Panc1 (cell line): Measurements from ENCODE around the gene PPM1F. TPM values are rescaled to one million over a fixed set of nuclear protein-coding genes. Genes with fewer than 3 reads are reported as not detected.

Experiments
- ATAC-seq: fragments of 200-7000 bp; cut with Tn5 transposase; 2 replicates; pipeline ENCODE4 v1.9.1; 2020; ENCODE audit warnings: mild to moderate bottlenecking, moderate library complexity
- BruUV-seq: library from RNA; stranded (reverse); fragments of 400-500 nt; replicated peaks from 2 replicates; lab custom pipeline; 2021; lab: Mats Ljungman, UMichigan
- CTCF ChIA-PET: fragments of 300-600 bp; sonication (Branson Sonifier 250); formaldehyde crosslinking; loops from one replicate; lab custom pipeline; 2022; ENCODE audit warnings: antibody characterized with exemption; lab: Charles Lee
- POLR2A ChIA-PET: fragments of 300-600 bp; sonication (Branson Sonifier 250); formaldehyde crosslinking; loops from one replicate; lab custom pipeline; 2022; ENCODE audit warnings: antibody characterized with exemption; lab: Charles Lee
- DNase-seq: peaks from one replicate; pipeline ENCODE4 v3.0.0-alpha.2; 2010; ENCODE audit warnings: low read depth, low spot score
- H3K27ac ChIP-seq: 2 replicates; pipeline ENCODE4 v1.5.1; 2011; ENCODE audit warnings: mild to moderate bottlenecking, low read length, inconsistent platforms
- H3K27me3 ChIP-seq: fragments of 200-500 bp; sonication (Bioruptor generic); 2 replicates; pipeline ENCODE4 v1.6.0; 2014; ENCODE audit warnings: low read length, inconsistent platforms; ENCODE audit not compliant: control insufficient read depth, insufficient read depth
- H3K36me3 ChIP-seq: fragments of 200-500 bp; sonication (Bioruptor generic); 2 replicates; pipeline ENCODE4 v1.5.1; 2014; ENCODE audit warnings: inconsistent platforms, mild to moderate bottlenecking, low read length, moderate library complexity; ENCODE audit not compliant: control insufficient read depth, insufficient read depth
- H3K4me1 ChIP-seq: 2 replicates; pipeline ENCODE4 v1.5.1; 2011; ENCODE audit warnings: inconsistent platforms, mild to moderate bottlenecking, low read length, moderate library complexity; ENCODE audit not compliant: control insufficient read depth, insufficient read depth
- H3K4me3 ChIP-seq, 2 experiments: 2 replicates each; pipeline ENCODE4 v1.5.1; 2011 to 2012; ENCODE audit warnings: low read depth in 2 of 2, low read length in 2 of 2, mild to moderate bottlenecking in 2 of 2, inconsistent platforms in 1 of 2, moderate library complexity in 1 of 2
- H3K9me3 ChIP-seq: fragments of 200-500 bp; sonication (Bioruptor generic); 2 replicates; pipeline ENCODE4 v1.5.1; 2014; ENCODE audit warnings: low read depth, mild to moderate bottlenecking, inconsistent platforms, low read length, moderate library complexity; ENCODE audit not compliant: control insufficient read depth, insufficient read depth
- CTCF ChIP-seq: fragments of 450-650 bp; IDR thresholded peaks from 2 replicates; pipeline ENCODE4 v1.5.1; 2017; ENCODE audit warnings: mild to moderate bottlenecking
- POLR2AphosphoS5 ChIP-seq: IDR thresholded peaks from 2 replicates; pipeline ENCODE4 v1.6.1; 2012; ENCODE audit warnings: mild to moderate bottlenecking, low read depth, low read length, moderate library complexity
- REST ChIP-seq, 2 experiments: IDR thresholded peaks; 2 replicates each; pipeline ENCODE4 v1.6.1; 2011 to 2012; ENCODE audit warnings: low read depth in 2 of 2, control low read depth in 1 of 2, low read length in 1 of 2, mild to moderate bottlenecking in 1 of 2, moderate library complexity in 1 of 2; ENCODE audit not compliant: insufficient read depth in 1 of 2
- SIN3A ChIP-seq: IDR thresholded peaks from 2 replicates; pipeline ENCODE4 v1.6.1; 2012; ENCODE audit warnings: low read depth, mild to moderate bottlenecking, low read length, moderate library complexity, borderline replicate concordance; ENCODE audit not compliant: insufficient read depth
- TCF7L2 ChIP-seq: IDR thresholded peaks from 2 replicates; pipeline ENCODE4 v1.6.1; 2011; ENCODE audit warnings: mild to moderate bottlenecking, low read depth, low read length, inconsistent platforms
- in situ Hi-C: cut with HindIII; loops from 2 replicates; pipeline ENCODE4 v1.10.0; 2016; ENCODE audit warnings: low sequenced_read_pairs, low pct_unique_long_range_greater_than_20kb
- intact Hi-C: fragments of 100-400 bp; cut with micrococcal nuclease; formaldehyde crosslinking; loops from one replicate; pipeline ENCODE4 v1.10.0; 2022; ENCODE audit not compliant: unreplicated experiment
- total RNA-seq: library from RNA; stranded (reverse); gene quantifications from one replicate; pipeline ENCODE4 v1.2.1, GENCODE V29; 2021; ENCODE audit not compliant: unreplicated experiment

Gene PPM1F
- total RNA-seq, 1 experiment from 2014 or later, result 28.9 TPM

GRCh38 chr22:21960200-21961126 is 7.8 kb upstream of the PPM1F start:
- BruUV-seq, result no TSS peak
- in situ Hi-C loops, result no loop called here
- POLR2A ChIA-PET, result no interaction called here

More at GRCh38 chr22:21960200-21961126, 7.8 kb upstream of the PPM1F start:
- intact Hi-C loops, result no loop called here
- Histone ChIP-seq H3K9me3 (no peaks in the 10 kb centered on the region), H3K36me3 (no peaks in the 10 kb centered on the region), H3K27ac (no peak overlapping the region), H3K4me3 (no peak overlapping the region), H3K4me1 (no peaks in the 10 kb centered on the region), H3K27me3 (no peaks in the 10 kb centered on the region)
- DNase-seq (no peak), ATAC-seq (no peak)
- CTCF ChIA-PET, result no interaction called here
- TF ChIP-seq CTCF (no peak), POLR2AphosphoS5 (no peak), REST (IDR thresholded peaks at IDR 0.05; ENCODE audit: insufficient read depth in 1 of 2, low read depth in 2 of 2, low read length in 1 of 2) (no peak), SIN3A (no peak), TCF7L2 (no peak)
